CD4-positive, alpha-beta T cell treated with Interleukin-15 for 4 hours (primary cell): ENCODE data around the gene SPDYE1.
"Not testable (repeated sequence)": the region's sequence is repeated elsewhere in the genome, so short reads cannot be mapped to it uniquely, and the experiment has no call there.

Experiments used
- DNase-seq: peaks from one replicate; pipeline ENCODE4 v3.0.0-alpha.2; 2020; ENCODE audit warnings: low spot score

The SPDYE1 gene, protein sequence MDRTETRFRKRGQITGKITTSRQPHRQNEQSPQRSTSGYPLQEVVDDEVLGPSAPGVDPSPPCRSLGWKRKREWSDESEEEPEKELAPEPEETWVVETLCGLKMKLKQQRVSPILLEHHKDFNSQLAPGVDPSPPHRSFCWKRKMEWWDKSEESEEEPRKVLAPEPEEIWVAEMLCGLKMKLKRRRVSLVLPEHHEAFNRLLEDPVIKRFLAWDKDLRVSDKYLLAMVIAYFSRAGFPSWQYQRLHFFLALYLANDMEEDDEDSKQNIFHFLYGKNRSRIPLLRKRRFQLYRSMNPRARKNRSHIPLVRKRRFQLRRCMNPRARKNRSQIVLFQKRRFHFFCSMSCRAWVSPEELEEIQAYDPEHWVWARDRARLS

DNA sequence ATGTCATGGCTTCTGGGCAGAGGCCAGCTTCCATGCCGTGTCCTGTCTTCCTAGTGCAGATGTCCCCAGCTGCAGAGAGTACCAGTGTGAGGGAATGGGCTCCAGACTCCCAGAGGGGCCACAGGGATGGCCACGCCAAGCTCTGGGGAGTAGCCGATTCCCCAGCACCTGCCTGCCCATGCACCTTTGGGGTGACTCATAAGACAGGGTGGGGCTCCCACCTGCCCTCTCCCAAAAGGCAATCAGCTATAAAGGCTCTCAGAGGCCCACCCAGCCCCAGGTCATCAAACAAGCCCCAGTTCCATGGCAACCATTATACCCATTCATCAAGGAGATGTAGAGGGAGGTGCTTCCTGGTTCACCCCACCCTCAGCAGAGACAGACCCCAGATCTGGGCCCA is at the start of gene SPDYE1:
Gene SPDYE1 (plus strand): TSS at position 366 of the 400 bp plus-strand sequence. CDS start 2,053 bp downstream, outside the sequence.
- DNase-seq: not testable (repeated sequence)

DNA sequence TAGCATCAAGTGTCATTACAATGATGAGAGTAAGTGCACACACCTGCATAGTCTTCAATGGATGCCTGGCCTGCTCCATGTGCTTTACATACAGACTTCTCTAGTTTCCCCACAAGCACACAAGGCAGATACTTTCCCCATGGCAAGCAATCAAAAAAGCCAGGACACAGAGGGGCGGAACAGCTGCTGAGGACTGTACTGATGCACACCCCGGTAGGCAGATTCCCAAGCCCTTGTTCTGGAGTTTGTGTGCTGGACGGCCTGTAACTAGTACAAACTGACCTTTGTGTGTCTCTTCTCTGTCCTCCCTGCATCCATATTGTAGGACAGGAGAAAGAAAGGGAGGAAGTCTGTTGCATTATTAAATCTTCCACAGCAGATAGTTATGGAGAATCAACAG is 45.7 kb upstream of the SPDYE1 start:
- DNase-seq: no peak

DNA sequence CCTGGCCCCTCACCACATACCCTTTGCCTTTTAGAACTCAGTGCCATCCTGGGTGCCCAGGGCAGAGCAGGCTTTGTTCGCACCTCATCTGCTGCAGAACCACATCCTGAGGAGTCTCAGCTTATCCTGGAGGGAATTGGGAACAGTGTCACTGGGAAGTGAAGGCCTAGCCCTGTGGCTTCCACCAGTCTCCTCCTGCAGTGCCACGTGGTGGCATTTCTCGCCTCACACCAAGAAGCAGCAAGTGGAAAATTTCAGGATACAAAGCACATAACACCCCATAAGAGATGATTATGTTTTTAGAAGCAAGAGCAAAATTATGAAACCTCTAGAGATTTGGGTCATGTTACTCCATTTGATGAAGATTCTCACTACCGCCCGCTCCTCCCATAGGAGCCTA is 44.6 kb upstream of the SPDYE1 start:
- no peak for DNase-seq

DNA sequence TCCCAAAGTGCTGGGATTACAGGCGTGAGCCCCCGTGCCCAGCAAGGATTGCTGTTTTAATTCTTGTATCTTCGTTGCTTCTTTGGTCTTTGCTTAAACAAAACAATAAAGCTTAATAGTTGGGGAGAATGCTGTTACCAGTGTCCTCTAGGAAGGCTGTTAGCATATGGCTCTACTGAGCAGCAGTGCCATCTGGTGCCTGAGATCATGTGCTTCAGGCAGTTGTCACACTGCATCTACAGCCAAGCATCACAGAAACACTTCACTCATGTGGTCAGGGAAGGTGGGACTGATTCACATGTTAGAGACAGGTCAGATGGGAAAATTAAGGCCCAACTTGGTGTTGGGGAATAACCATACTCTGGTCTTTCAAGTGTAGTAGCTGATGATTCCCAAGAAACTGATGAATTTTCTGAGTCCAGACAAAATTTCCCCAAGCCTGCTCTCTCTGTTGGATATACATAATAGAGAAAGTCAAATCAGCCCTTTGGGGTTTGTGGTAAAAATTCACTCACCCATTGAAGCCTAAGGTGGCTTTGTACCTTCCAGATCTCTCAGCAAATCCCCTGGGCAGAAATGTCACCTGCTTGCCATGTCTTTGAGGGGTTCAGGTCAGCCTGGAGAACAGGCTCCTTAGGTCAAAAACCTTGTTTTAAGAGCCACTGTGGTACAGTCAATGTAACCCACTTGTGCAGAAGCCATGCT is 43.0 kb upstream of the SPDYE1 start:
- DNase-seq: no peak

DNA sequence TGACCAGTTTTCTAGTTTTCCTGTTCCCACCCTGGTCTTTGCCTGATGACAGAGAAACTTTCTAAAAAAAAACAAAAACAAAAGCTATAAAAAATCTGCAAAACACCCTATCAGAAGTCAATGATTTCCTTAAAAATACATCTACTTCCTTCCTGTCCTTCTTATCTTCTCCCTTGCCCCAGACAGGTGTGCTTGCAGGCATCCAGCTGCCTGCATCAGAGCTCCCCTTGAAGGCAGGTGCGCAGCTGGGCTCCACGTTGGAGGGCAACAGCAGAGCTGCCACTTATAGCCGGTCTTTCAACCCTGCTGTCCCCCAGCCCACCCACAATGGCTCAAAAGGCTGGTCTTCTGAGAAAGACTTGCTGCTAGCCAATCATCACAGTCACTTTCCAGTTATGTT is 41.7 kb upstream of the SPDYE1 start:
- no peak for DNase-seq

DNA sequence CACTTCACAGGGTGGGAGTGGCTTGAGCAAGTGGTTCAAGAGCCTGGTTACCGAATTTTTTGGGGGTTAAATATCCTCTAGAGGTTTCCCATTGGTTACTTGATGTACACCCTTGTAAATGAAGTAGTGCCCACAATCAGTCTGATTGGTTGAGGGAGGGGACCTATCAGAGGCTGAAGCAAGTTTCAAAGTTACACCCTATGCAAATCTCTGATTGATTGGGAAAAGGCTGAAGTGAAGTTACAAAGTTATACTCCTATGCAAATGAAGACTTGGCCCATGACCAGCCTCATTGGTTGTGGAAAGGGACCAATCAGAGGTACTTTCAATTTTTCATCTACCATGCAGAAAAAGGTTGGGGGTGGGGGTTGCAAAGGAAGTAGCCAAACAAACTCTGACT is 36.8 kb upstream of the SPDYE1 start:
- no peak for DNase-seq

DNA sequence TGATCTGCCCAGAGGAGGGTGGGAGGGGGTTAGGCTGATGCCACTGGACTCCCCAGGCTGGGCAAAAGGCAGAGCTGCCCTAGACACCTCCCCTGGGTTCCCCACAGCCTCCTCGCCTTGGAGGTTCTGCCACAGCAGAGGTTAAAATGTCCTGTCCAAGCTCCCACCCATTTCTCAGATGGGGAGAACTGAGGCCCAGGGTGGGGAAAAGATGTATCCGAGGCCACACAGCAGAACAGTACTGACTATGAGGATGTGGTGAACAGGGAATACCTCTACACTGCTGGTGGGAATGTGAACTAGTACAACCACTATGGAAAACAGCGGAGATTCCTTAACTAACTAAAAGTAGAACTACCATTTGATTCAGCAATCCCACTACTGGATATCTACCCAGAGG is 31.3 kb upstream of the SPDYE1 start:
- DNase-seq: not testable (repeated sequence)

DNA sequence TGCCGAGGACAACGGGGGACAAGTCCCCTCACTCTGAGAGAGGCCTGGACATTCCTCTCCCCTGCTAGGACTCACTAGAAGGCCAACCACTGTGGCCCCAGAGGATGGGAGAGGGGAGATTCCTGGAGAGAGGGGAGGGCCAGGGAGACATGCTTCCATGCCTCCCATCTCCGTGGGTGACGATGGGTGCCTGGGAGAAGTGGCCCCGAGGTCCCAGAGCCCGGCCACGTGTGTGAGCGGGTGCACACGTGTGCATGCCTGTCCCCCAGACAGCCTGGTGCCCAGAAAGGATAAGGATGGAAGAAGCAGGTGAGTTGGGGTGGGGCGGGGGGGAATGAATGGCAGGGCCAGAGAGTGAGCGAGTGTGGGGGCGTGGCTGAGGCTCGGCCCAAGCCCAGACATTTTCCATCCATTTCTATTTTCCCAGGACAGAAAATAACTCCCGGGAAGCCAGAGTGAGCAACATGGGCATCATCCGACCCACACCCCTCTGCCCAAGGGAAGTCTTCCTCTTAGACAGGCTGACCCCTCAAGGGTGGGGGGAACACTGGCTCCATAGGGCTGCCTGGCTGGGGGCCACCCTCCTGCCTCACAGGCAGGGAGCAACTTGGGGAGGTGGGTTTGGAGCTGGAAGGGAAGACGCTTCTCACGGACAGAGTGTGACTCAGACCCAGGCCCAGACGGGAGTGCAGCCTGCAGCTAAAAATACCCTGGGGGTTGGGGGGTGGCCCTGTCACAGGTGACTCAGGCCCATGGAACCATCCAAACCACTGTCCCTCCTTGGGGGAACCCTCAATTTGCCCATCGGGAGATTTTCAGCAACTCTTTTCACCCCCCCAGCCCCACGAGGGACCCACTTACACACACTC is 29.3 kb upstream of the SPDYE1 start:
- not testable (repeated sequence) for DNase-seq

DNA sequence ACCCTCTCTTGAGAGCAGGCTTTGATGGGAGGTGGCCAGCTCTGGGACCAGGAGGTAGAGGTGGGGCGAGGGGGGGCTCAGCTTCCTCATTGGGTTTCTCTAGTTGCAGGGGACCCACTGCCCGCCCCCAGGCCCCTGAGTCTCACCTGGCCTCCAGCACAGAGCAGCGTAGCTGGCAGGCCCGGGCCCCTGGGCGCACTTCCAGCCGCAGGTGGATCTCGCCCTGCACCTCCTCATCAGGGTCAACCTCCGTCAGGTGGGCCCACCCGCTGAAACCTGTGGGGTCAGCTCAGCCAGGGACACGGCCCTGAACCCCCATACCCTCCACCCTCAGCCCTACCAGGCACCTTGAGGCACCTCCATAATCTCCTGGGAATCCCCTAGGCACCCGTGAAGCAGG is 28.1 kb upstream of the SPDYE1 start:
- DNase-seq: not testable (repeated sequence)

DNA sequence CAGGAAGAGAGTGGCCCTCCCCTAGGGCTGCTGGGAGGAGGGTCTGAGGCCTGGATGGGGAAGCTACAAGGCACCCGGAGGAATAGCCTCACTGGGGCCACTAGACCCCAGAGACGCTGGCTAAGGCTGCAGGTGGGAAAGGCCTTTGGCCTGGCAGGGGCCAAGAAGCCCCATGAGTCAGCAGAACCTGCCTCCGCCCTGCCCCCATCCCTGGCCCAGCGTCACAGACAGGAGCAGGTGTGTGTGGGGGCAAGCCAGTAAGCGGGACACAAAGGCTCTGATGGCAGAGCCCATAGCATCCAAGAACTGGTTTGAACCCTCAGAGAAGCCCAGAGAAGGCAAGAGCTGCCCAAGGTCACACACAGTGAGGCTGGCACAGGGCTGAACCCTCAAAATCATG is 27.0 kb upstream of the SPDYE1 start:
- not testable (repeated sequence) for DNase-seq

DNA sequence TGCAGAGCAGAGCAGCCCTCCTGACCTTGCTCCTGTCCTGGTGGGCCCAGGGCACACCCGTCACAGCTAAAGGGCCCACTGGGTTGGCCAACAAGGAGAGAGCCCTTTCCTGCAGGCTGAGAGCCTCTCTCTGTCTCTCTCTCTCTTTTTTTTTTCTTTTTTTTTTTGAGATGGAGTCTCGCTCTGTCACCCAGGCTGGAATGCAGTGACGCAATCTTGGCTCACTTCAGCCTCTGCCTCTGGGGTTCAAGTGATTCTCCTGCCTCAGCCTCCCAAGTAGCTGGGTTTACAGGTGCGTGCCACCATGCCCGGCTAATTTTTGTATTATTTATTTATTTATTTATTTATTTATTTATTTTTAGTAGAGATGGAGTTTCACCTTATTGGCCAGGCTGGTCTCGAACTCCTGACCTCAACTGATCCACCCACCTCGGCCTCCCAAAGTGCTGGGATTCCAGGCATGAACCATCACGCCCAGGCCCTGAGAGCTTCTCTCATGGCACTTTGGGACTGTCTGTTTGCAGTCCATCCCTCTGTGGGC is 23.6 kb upstream of the SPDYE1 start:
- not testable (repeated sequence) for DNase-seq

DNA sequence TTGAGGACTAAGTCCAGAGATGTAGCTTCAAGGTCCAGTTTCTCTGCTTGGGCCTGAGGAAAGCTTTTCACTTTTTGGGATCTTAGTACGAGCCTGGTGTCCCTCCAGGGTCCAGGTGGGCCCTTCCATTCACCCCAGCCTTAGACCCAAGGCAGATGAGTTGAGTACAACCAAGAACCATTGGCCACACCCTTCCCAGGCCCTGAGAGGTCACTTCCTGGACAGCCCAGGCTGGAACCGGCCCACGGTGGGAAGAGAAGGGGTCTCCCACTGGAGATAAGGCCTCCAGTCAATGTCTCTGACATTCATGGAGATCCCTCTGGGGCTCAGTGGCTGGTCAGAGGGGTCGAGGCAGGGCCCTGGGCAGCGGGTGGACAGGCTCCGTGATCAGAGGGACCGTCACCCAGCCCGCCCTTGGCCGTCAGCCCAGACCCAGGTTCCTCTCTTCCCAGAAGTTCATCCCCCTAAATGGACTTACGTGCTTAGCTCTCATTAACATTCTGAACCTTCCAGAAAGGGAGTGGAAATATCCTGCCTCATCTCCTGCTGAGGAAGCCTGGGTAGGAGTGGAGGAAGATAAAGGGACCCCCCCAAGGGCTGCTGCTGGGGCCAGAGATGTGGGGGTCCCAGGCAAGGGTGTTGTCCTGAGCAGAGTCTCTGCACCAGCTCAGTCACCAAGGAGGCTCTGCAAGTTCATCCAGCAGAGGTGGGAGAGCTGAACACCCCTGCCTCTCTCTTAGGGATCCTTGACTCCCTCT is 22.8 kb upstream of the SPDYE1 start:
- not testable (repeated sequence) for DNase-seq

DNA sequence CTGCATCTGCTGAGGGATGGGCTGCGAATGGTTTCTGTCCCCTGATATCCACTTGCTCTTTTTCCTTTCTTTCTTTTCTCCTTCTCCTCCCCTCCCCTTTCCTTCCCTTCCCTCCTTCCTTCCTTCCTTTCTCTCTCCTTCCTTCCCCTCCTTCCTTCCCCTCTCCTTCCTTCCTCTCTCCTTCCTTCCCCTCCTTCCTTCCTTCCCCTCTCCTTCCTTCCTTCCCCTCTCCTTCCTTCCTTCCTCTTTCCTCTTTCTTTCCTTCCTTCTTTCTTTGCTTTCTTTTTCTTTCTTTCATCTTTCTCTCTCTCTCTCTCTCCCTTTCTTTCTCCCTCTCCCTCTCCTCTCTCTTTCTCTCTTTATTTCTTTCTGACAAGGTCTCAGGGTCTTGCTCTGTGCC is 20.2 kb upstream of the SPDYE1 start:
- no peak for DNase-seq

DNA sequence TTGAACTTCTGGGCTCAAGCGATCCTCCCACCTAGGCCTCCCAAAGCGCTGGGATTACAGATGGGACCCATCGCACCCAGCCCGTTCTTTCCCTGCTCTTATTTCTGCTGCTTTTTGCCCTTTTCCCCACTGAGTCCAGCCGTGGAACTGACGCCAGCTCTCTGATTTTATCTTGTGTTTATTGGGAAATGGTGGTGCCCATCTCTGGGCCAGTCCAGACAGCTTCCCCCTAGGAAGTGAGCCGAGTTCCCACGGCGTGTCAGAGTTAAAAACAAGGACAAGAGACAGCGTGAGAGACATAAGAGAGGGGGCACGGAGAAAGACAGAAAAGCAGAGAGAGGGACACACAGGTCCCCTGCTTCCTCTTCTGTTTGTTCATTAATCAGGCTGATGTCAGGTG is 19.6 kb upstream of the SPDYE1 start:
- not testable (repeated sequence) for DNase-seq

DNA sequence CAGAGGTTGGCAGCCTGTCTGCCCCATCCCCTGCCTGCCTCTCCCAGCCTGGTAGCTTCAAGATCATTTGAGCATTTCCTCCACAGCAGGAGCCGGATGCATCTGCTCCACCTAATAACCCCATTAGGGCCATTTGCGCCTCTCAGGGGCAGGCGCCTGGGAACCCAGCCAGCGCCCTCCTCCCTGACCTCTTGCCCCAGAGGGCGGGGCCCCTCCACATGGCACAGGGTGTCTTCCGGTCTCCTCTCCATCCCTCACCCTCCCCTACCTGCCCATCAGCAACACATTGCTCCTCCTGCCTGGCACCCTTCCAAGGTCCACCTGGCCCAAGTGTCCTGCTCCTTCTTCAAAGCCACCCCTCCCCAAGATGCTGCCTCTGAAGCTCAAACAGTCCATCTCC is 14.8 kb upstream of the SPDYE1 start:
- DNase-seq: not testable (repeated sequence)

DNA sequence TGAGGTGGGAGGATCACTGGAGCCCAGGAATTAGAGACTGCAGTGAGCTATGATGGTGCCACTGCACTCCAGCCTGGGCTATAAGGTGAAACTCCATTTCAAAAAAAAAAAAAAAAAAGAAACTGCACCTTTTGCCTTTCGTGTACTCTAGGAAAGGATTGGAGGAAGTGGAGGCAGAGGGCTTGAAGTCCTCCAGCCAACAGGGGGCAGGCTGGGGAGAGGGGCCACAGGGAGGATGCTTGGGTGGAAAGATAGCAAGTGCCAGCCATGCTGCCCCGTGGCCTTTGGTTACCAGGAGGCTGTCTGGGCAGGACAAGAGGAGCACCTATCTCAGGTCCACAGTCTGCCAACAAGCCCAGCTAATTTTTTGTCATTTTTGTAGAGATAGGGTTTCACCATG is 14.0 kb upstream of the SPDYE1 start:
- DNase-seq: not testable (repeated sequence)

DNA sequence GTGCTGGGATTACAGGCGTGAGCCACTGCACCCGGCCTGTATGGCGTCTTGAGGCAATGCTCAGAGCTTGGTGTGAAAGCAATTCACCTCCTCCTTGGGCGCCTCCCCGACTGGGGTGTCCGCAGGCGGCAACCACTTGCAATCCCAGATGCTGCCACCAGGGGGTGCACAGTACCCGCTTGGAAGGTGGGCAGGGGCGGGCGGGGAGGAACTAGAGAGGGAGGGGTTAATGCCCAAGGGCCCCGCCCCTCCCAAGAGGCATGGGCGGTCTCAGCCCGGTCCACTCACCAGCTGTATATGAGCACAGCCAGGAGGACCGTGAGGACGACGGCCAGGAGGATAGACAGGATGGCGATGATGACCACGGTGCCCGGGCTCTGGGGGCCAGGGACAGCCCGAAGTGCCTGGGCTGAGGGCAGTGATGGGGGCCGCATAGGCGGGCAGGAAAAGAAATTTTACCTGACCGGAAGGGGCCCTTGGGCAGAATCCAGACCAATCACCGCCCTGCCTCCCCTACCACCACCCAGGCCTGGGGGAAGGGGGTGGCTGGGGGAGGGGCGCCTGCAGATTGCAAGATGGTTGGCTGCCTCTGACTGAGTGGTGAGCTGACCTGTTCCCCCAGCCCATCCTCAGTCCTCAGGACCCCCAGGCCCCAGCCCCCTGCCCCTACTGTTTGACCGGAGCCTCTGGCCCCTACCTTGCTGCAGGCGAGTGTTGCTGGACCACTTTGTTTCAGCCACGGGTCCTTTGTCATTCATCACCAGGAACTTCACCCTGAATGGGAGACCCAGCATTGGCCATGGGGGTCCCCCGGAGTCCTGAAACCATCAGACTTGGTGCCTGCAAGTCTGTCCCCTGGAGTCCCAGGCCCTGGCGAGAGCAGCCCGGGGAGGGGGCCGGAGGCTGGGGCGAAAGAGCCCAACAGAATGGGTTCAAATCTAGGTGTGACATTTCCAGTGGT is 11.5 kb upstream of the SPDYE1 start:
- peak; percentile 86 for DNase-seq

DNA sequence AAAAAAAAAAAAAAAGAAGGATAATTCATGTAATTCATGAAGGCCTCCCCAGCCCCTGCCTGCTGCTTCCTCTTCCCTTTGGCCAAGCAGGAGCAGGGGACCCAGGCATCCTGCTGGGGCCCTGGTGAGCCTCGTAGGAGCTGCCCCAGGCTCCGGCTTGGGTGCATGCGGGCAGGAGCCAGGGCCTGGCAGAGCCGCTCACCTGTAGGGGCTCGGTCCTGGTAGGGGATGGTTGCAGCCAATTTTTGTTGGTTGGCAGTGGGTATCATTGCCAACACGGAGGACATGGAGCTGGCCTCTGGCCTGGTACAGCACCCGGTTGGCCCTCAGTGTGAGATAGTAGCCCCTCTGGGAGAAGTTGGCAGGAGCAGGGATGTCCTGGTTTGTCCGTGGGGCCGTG is 10.2 kb upstream of the SPDYE1 start:
- not testable (repeated sequence) for DNase-seq

DNA sequence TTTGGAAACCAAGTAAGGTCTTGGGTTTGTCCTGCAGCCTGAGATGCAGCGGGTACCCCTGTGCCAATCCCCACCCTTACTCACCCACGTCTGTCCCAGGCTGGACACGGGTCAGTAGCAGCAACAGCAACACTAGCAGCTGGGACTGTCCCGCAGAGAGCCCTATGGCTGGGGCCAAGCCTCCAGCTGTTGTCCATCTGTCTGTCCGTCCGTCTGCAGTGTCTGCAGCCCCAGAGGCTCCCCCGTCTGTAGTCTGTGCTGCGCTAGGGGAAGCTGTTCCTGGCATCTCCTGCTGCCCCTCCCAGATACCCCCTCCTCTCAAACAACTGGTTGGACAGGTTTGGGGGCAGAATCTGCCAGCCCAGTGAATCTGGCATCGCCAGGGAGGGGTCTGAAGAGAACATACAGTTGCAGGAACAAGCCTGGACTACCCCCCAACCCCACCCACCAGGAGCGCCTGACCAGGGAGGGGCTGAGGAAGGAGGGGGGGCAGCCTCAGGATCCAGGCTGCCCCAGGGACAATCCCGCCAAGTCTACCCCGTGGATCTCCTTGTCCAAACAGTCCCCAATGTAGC is 7.6 kb upstream of the SPDYE1 start:
- DNase-seq: not testable (repeated sequence)

DNA sequence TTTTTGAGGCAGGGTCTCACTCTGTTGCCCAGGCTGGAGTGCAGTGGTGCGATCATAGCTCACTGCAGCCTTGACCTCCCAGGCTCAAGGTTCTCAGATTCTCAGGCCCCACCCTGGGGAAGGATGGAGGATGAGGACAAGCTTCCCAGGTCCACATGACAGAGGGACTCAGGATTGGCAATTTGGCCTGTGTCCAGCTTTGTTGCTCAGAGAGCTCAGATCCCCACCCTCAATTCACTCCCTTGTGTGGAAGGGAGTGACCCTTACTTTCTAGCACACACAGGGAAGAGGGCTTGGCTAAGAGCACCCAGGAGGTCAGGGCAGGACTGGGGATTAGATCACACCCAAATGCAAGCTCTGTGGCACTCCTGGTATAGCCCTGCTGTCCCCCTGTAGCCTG is 6.9 kb upstream of the SPDYE1 start:
- not testable (repeated sequence) for DNase-seq
